NB4 (cell line): ENCODE measurements around the gene FLG2.
"Not testable (repeated sequence)": the region's sequence is repeated elsewhere in the genome, so short reads cannot be mapped to it uniquely, and the experiment has no call there.

Experiments used
- CTCF ChIP-seq: IDR thresholded peaks from one replicate; pipeline ENCODE4 v1.5.1; 2012; ENCODE audit warnings: low read depth, low read length
- MAX ChIP-seq: IDR thresholded peaks from 2 replicates; pipeline ENCODE4 v1.6.1; 2011; ENCODE audit warnings: low read depth, low read length
- MYC ChIP-seq: IDR thresholded peaks from 2 replicates; pipeline ENCODE4 v1.6.1; 2011; ENCODE audit warnings: low read depth, low read length
- POLR2A ChIP-seq: IDR thresholded peaks from 2 replicates; pipeline ENCODE4 v1.6.1; 2011; ENCODE audit warnings: mild to moderate bottlenecking; ENCODE audit not compliant: insufficient read length; ENCODE audit errors: extremely low read depth

- not testable (repeated sequence) for TF ChIP-seq CTCF, POLR2A, MYC, MAX
Observed at GRCh38 chr1:152308758-152309157, 51.0 kb downstream of the FLG2 start.
